Endothelial cell (in vitro differentiated cells): ENCODE data around the gene ST3GAL4. TPM values are rescaled to one million over a fixed set of nuclear protein-coding genes. Genes with fewer than 3 reads are reported as not detected.
A peak's percentile ranks its signal among the peaks of the same experiment; 100 is the strongest.

Source experiments
- DNase-seq: peaks from one replicate; pipeline ENCODE4 v3.0.0; 2021; ENCODE audit warnings: low spot score
- H3K27ac Mint-ChIP-seq: one replicate; pipeline ENCODE4 v1.8.0; 2021; ENCODE audit warnings: mixed read lengths, inconsistent platforms; ENCODE audit not compliant: unreplicated experiment
- H3K27me3 Mint-ChIP-seq: one replicate; pipeline ENCODE4 v1.8.0; 2021; ENCODE audit warnings: mild to moderate bottlenecking, moderate library complexity, mixed read lengths, inconsistent platforms; ENCODE audit not compliant: unreplicated experiment
- H3K36me3 Mint-ChIP-seq: one replicate; pipeline ENCODE4 v1.8.0; 2021; ENCODE audit warnings: mild to moderate bottlenecking, low read depth, mixed read lengths, inconsistent platforms; ENCODE audit not compliant: unreplicated experiment
- H3K4me1 Mint-ChIP-seq: one replicate; pipeline ENCODE4 v1.8.0; 2021; ENCODE audit warnings: mild to moderate bottlenecking, mixed read lengths, inconsistent platforms; ENCODE audit not compliant: unreplicated experiment
- H3K4me3 Mint-ChIP-seq: one replicate; pipeline ENCODE4 v1.8.0; 2021; ENCODE audit warnings: mild to moderate bottlenecking, mixed read lengths, inconsistent platforms; ENCODE audit not compliant: unreplicated experiment
- H3K9me3 Mint-ChIP-seq: one replicate; pipeline ENCODE4 v1.8.0; 2021; ENCODE audit warnings: mixed read lengths, inconsistent platforms; ENCODE audit not compliant: unreplicated experiment
- total RNA-seq: library from RNA; stranded (reverse); fragmentation: NEBNext Ultra II Directional; extraction: Animal tissue kit (Norgen Biotek cat#: 25700); gene quantifications from one replicate; pipeline ENCODE4 v1.2.1, GENCODE V29; 2021; ENCODE audit not compliant: unreplicated experiment
- TF ChIP-seq, protein P1 (sequence below): fragments of 200-600 bp; sonication (generic); IDR thresholded peaks from one replicate; pipeline ENCODE4 v1.5.0; 2021; ENCODE audit warnings: antibody characterized with exemption; ENCODE audit not compliant: unreplicated experiment

The ST3GAL4 gene
- total RNA-seq, 1 donor from 2014 or later = 25.9 TPM

DNA sequence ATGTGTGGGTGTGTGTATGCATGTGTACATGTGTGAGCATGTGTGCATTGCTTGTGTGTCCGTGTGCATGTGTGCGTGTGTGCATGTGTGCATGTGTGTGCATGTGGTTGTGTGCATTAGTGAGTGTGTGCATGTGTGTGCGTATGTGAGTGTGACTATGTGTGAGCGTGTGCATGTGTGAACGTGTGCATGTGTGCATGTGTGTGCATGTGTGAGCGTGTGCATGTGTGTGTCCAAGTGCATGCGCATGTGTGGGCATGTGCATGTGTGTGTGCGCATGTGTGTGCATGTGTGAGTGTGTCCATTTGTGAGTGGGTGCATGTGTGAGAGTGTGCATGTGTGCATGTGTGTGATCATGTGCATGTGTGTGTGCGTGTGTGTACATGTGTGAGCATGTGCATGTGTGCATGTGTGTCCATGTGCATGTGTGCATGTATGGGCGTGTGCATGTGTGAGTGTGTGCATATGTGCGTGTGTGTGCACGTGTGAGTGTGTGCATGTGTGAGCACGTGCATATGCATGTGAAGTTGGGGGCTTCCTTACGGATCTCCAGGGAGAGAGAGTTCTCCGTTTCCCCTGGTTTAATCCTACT lies 95.8 kb downstream of the ST3GAL4 start:
- H3K27me3 Mint-ChIP-seq = peaks cover 18% of the 10 kb centered on the region
- H3K36me3 Mint-ChIP-seq = no peaks in the 10 kb centered on the region
- DNase-seq = no peak
- peak overlapping the region; percentile 52 for H3K27ac Mint-ChIP-seq
- no peaks in the 10 kb centered on the region for H3K4me1 Mint-ChIP-seq
- TF ChIP-seq, protein P1, sequence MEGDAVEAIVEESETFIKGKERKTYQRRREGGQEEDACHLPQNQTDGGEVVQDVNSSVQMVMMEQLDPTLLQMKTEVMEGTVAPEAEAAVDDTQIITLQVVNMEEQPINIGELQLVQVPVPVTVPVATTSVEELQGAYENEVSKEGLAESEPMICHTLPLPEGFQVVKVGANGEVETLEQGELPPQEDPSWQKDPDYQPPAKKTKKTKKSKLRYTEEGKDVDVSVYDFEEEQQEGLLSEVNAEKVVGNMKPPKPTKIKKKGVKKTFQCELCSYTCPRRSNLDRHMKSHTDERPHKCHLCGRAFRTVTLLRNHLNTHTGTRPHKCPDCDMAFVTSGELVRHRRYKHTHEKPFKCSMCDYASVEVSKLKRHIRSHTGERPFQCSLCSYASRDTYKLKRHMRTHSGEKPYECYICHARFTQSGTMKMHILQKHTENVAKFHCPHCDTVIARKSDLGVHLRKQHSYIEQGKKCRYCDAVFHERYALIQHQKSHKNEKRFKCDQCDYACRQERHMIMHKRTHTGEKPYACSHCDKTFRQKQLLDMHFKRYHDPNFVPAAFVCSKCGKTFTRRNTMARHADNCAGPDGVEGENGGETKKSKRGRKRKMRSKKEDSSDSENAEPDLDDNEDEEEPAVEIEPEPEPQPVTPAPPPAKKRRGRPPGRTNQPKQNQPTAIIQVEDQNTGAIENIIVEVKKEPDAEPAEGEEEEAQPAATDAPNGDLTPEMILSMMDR = no peak
- peak overlapping the region; percentile 69 for H3K4me3 Mint-ChIP-seq
- H3K9me3 Mint-ChIP-seq = no peaks in the 10 kb centered on the region

DNA sequence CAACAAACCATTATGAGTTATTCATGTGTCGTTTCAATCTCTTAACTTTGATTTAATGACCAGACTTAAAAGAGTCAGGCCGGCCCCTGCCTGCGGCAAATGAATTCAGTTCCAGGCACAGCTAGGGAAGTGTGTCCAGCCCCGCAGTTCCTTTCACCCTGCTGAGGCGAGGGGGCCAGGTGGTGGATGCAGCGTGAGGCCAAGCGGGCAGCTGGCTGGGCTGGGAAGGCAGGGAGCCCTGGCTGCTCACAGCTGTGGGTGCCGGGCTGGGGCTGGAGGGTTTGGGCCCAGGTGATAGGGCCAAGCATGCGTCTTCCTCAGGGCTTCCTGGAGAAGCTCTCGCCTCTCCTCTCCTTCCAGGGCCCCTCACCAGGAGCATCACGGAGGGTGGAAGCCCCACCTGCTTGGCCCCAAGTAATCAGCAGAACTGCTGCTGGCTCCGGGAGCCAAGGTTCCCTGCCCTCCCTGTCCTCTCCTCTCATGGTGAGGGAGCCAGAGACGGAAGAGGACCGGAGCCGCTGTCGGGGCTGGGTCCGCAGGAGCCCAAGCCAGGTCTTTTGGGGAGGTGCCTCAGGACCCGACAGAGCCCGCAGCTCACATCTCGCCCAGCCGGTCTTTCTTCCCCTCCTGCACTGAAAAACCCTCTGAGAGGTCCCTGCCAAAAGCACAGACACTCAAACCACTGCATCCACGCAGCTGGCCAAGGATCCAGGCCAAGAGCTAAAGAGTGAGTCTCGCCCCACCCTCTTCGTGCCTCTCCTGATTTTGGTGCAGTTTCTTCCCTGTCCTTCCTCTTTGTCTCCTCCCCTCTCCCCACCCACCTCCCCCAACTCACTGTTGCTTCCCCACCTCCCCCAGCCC lies 97.0 kb downstream of the ST3GAL4 start:
- H3K4me1 Mint-ChIP-seq = no peaks in the 10 kb centered on the region
- DNase-seq = no peak
- H3K27ac Mint-ChIP-seq = no peak overlapping the region
- H3K36me3 Mint-ChIP-seq = no peaks in the 10 kb centered on the region
- no peaks in the 10 kb centered on the region for H3K9me3 Mint-ChIP-seq
- H3K27me3 Mint-ChIP-seq = peaks cover 17% of the 10 kb centered on the region
- TF ChIP-seq, protein P1 = no peak
- H3K4me3 Mint-ChIP-seq = no peak overlapping the region

DNA sequence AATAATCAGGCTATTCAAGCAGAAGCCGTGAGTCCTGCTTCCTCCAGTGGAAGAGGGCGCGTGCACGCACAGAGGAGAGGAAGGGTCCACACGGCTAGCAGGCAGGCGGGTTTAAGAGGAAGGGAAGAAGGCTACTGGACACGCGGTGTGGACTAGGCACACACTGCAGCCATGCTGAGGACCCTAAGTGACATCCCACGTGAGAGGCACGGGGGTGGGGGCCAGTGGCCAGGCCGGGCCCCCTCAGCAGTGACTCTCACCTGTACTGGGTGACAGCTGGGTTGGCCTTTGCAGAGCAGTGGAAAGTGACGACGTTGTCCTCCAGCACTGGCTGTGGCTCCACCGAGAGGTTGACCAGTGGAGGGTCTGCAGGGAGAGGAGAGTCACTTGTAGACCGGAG lies 100.6 kb downstream of the ST3GAL4 start:
- TF ChIP-seq, protein P1 = no peak
- no peaks in the 10 kb centered on the region for H3K36me3 Mint-ChIP-seq
- peaks cover 10% of the 10 kb centered on the region for H3K27me3 Mint-ChIP-seq
- H3K4me1 Mint-ChIP-seq = no peaks in the 10 kb centered on the region
- DNase-seq = no peak
- H3K4me3 Mint-ChIP-seq = no peak overlapping the region
- no peaks in the 10 kb centered on the region for H3K9me3 Mint-ChIP-seq
- H3K27ac Mint-ChIP-seq = no peak overlapping the region

- H3K27me3 Mint-ChIP-seq = peaks cover 6% of the 10 kb centered on the region
- H3K4me1 Mint-ChIP-seq = no peaks in the 10 kb centered on the region
- no peak for DNase-seq
- H3K9me3 Mint-ChIP-seq = no peaks in the 10 kb centered on the region
- no peaks in the 10 kb centered on the region for H3K36me3 Mint-ChIP-seq
- no peak overlapping the region for H3K4me3 Mint-ChIP-seq
- H3K27ac Mint-ChIP-seq = no peak overlapping the region
- TF ChIP-seq, protein P1 = no peak
These were observed 101.5 kb downstream of the ST3GAL4 start for GRCh38 chr11:126456783-126457542.
